ENCODE results near the gene SUMO3.

Gene SUMO3

GRCh38 chr21:44828362-44829056, 10.6 kb upstream of the SUMO3 start:
- no peak for DNase-seq

GRCh38 chr21:44823179-44823660, 5.4 kb upstream of the SUMO3 start:
- DNase-seq = no peak

- no peak for DNase-seq
These were observed 4.8 kb upstream of the SUMO3 start for GRCh38 chr21:44822484-44823178.

- DNase-seq = no peak
These were observed 3.0 kb upstream of the SUMO3 start for GRCh38 chr21:44820851-44821250.

- DNase-seq = no peak
These were observed 1.7 kb upstream of the SUMO3 start for GRCh38 chr21:44819283-44820243.

GRCh38 chr21:44818640-44819011, 764 bp upstream of the SUMO3 start:
- no peak for DNase-seq

- DNase-seq = peak; percentile 96
These were observed 369 bp downstream of the SUMO3 start for GRCh38 chr21:44817506-44817880.

GRCh38 chr21:44816761-44817505, 929 bp downstream of the SUMO3 start:
- DNase-seq = no peak

GRCh38 chr21:44815852-44816628, 1.8 kb downstream of the SUMO3 start:
- no peak for DNase-seq

- DNase-seq = no peak
These were observed 2.6 kb downstream of the SUMO3 start for GRCh38 chr21:44815225-44815624.

- DNase-seq = no peak
These were observed 3.3 kb downstream of the SUMO3 start for GRCh38 chr21:44814498-44815023.

- DNase-seq = no peak
These were observed 4.1 kb downstream of the SUMO3 start for GRCh38 chr21:44813727-44814126.

- DNase-seq = no peak
These were observed 4.7 kb downstream of the SUMO3 start for GRCh38 chr21:44813149-44813548.

- no peak for DNase-seq
These were observed 5.2 kb downstream of the SUMO3 start for GRCh38 chr21:44812640-44813039.

- no peak for DNase-seq
These were observed 7.1 kb downstream of the SUMO3 start for GRCh38 chr21:44810779-44811178.

- no peak for DNase-seq
These were observed 12.0 kb downstream of the SUMO3 start for GRCh38 chr21:44805859-44806258.

- DNase-seq = no peak
These were observed 12.6 kb downstream of the SUMO3 start for GRCh38 chr21:44805226-44805625.

- DNase-seq = no peak
These were observed 13.1 kb downstream of the SUMO3 start for GRCh38 chr21:44804762-44805161.

GRCh38 chr21:44803651-44804050, 14.2 kb downstream of the SUMO3 start:
- no peak for DNase-seq

GRCh38 chr21:44802396-44803153, 15.3 kb downstream of the SUMO3 start:
- DNase-seq = no peak

Data from activated T-cell treated with anti-CD3 and anti-CD28 coated beads, Interleukin-2, amount 50 U/mL, for 1 hour (primary cell).